ENCODE measurements around the gene ESRRA. TPM values are rescaled to one million over a fixed set of nuclear protein-coding genes. Genes with fewer than 3 reads are reported as not detected.

ESRRA gene
- total and polyA plus RNA-seq, 2 of the 4 experiments (the other 2 are of a cell fraction): 10.2 to 15.0 TPM

GRCh38 chr11:64362339-64362738 is 57.0 kb downstream of the ESRRA start:
- dilution Hi-C loops (cut with HindIII; ENCODE audit: low sequenced_read_pairs, unreplicated experiment) (no loop called here), intact Hi-C loops (cut with micrococcal nuclease) (no loop called here), in situ Hi-C loops (cut with MboI; ENCODE audit: low sequenced_read_pairs) (no loop called here)
- ChIA-PET CTCF (no interaction called here), POLR2A (ENCODE audit: unreplicated experiment) (no interaction called here)
- DNase-seq (no peak), ATAC-seq (ENCODE audit: low read depth) (no peak)
- BruUV-seq (replicated peaks): no TSS peak
- no peak overlapping the region for H4K5ac ChIP-seq (ENCODE audit: low read depth, low read length)
- H3K9me1 ChIP-seq (ENCODE audit: insufficient read depth, low read length): peaks cover 17% of the 10 kb centered on the region
- H3K56ac ChIP-seq (ENCODE audit: extremely low read depth, insufficient read depth, low read length): no peak overlapping the region
- no peak overlapping the region for H3K4ac ChIP-seq (ENCODE audit: low read depth, low read length)
- no peak overlapping the region for H2AK5ac ChIP-seq (ENCODE audit: low read depth, low read length)
- H4K91ac ChIP-seq (ENCODE audit: insufficient read depth, low read depth, low read length): no peak overlapping the region
- WGBS, 2 experiments (ENCODE audit: extremely low coverage in 2 of 2, insufficient read length in 1 of 2): 95% methylated on average over 6 of the region's 10 CpGs; no CpG with 5 or more reads in 1 of the 2 experiments
- H2AFZ ChIP-seq (replicated peaks; ENCODE audit: low read length, poor library complexity): no peak overlapping the region
- H3K18ac ChIP-seq (ENCODE audit: low read depth, low read length): no peak overlapping the region
- no peak overlapping the region for H3K4me2 ChIP-seq (ENCODE audit: low read depth, low read length)
- H3K9me3 ChIP-seq (ENCODE audit: control insufficient read depth, insufficient read depth, low read length): no peaks in the 10 kb centered on the region
- no peak overlapping the region for H3K4me3 ChIP-seq (ENCODE audit: insufficient read depth, low read depth, low read length)
- H3K36me3 ChIP-seq (ENCODE audit: control insufficient read depth, insufficient read depth, low read length): peaks cover 41% of the 10 kb centered on the region
- no peak overlapping the region for H2AK9ac ChIP-seq (replicated peaks; ENCODE audit: low read depth, low read length, poor library complexity)
- H4K20me1 ChIP-seq (ENCODE audit: insufficient read depth, low read length): no peaks in the 10 kb centered on the region
- H3K4me1 ChIP-seq (ENCODE audit: control insufficient read depth, insufficient read depth, low read length): peaks cover 21% of the 10 kb centered on the region
- no peak overlapping the region for H3K23ac ChIP-seq (ENCODE audit: low read depth, low read length)
- no peak overlapping the region for H2BK120ac ChIP-seq (ENCODE audit: low read depth, low read length)
- no peak for TF ChIP-seq FOS (IDR thresholded peaks at IDR 0.05; ENCODE audit: low read depth, low read length)
- no peak for TF ChIP-seq MAFK (IDR thresholded peaks at IDR 0.05; ENCODE audit: low read depth, low read length)
- TF ChIP-seq NFE2L2 (IDR thresholded peaks at IDR 0.05; ENCODE audit: low read depth, low read length): no peak
- no peak overlapping the region for H4K8ac ChIP-seq (ENCODE audit: low read depth in 2 of 2, low read length in 2 of 2)
- no peak overlapping the region for H2BK20ac ChIP-seq (ENCODE audit: low read depth, low read length)
- H3K27me3 ChIP-seq (ENCODE audit: control insufficient read depth, insufficient read depth, low read length): no peaks in the 10 kb centered on the region
- no peak overlapping the region for H3K9ac ChIP-seq (ENCODE audit: low read depth, low read length)
- peaks cover 8 to 73% of the 10 kb centered on the region in 2 experiments for H3K79me1 ChIP-seq (ENCODE audit: low read depth in 1 of 2, low read length in 2 of 2)
- no peak overlapping the region for H3K14ac ChIP-seq (replicated peaks; ENCODE audit: low read depth, low read length)
- no peak overlapping the region for H3K27ac ChIP-seq (ENCODE audit: insufficient read depth, low read length)
- H2BK15ac ChIP-seq (ENCODE audit: low read depth, low read length): no peak overlapping the region
- no peak overlapping the region for H2BK5ac ChIP-seq (ENCODE audit: low read depth, low read length, poor library complexity, severe bottlenecking)

Data from IMR-90 (cell line).